ENCODE measurements around the gene TGFB2. TPM values are rescaled to one million over a fixed set of nuclear protein-coding genes. Genes with fewer than 3 reads are reported as not detected.

The TGFB2 gene
- total RNA-seq, 4 donors from 2014 or later = 4.9 to 43.2 (median 12.0) TPM

DNA sequence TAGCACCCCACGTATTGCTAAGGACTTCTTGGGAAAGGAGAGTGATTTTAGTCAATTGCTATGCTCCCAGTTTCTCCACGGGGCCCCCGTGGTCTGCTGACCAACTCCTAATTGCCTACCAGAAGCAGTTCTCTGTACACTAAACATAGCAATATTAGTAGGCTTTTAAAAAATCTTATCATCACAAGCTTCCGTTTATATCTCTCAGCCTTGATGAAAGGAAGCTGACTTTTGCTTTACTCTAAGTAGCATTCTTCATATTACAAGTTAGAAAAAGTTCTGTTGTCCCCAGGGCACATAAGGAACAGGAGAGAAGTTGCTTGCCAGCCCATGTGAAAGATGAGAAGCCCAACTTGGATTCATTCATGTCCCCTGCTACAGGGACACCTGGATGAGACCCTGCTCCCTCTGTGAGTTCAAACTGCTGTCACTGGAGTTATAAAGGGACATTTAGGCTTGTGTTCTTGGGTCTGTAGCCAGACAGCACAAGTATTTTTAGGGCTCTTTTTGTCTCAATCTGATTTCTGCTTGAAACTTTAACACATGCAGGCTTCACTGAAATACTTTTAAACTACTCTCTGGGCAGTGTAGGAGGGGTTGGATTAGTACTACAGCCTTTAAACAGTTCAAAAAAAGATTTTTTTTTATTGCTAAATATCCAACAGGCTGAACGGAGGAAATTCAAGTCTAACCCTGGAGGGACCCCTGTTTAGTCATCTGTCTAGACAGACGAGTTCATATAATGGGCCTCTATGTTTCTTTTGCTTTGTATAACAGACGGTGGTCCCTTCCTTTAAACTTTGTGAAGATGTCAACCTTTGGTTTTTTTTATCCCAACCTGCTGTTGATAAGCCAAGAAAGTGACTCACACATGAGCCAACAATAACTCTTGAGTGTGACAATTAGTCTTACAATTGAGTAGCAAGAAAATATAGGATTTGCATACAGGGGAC lies 29.5 kb downstream of the TGFB2 start:
- peaks cover 0 to 12% of the 10 kb centered on the region in 2 donors for H3K4me1 ChIP-seq

DNA sequence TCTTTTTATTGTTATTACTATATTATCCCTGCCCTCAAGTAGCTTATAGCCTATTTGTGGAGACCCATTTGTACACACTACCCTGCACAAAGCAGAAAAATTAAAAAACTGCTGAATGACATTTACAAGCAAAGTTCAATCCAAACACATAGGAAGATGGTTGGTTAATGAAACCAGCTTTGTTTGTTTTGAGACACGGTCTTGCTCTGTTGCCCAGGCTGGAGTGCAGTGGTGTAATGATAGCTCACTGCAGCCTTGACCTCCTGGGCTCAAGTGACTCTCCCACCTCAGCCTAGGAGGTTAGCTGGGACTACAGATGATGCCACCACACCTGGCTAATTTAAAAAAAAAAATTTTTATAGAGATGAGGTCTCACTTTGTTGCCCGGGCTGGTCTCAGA lies 31.6 kb downstream of the TGFB2 start:
- intact Hi-C loops (cut with DNase I; ENCODE audit: low total_unique reads) = no loop called here
- no peaks in the 10 kb centered on the region for H3K36me3 ChIP-seq
- H3K4me1 ChIP-seq = peaks cover 0 to 18% of the 10 kb centered on the region in 2 donors
- H3K9me3 ChIP-seq = no peaks in the 10 kb centered on the region
- H3K27ac ChIP-seq = no peak overlapping the region
- no peak for DNase-seq
- TF ChIP-seq, protein P1, sequence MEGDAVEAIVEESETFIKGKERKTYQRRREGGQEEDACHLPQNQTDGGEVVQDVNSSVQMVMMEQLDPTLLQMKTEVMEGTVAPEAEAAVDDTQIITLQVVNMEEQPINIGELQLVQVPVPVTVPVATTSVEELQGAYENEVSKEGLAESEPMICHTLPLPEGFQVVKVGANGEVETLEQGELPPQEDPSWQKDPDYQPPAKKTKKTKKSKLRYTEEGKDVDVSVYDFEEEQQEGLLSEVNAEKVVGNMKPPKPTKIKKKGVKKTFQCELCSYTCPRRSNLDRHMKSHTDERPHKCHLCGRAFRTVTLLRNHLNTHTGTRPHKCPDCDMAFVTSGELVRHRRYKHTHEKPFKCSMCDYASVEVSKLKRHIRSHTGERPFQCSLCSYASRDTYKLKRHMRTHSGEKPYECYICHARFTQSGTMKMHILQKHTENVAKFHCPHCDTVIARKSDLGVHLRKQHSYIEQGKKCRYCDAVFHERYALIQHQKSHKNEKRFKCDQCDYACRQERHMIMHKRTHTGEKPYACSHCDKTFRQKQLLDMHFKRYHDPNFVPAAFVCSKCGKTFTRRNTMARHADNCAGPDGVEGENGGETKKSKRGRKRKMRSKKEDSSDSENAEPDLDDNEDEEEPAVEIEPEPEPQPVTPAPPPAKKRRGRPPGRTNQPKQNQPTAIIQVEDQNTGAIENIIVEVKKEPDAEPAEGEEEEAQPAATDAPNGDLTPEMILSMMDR (IDR thresholded peaks at IDR 0.05) = no peak
- TF ChIP-seq POLR2A (IDR thresholded peaks at IDR 0.05) = no peak
- no peaks in the 10 kb centered on the region for H3K27me3 ChIP-seq
- H3K4me3 ChIP-seq = no peak overlapping the region

More for the DNA sequence above, 29.5 kb downstream of the TGFB2 start:
- intact Hi-C loops (cut with DNase I; ENCODE audit: low total_unique reads) = no loop called here
- Histone ChIP-seq H3K9me3 (no peaks in the 10 kb centered on the region), H3K27me3 (no peaks in the 10 kb centered on the region), H3K27ac (peak overlapping the region; percentile 51 to 57), H3K36me3 (no peaks in the 10 kb centered on the region), H3K4me3 (no peak overlapping the region)
- DNase-seq = no peak
- TF ChIP-seq, protein P1 (IDR thresholded peaks at IDR 0.05) = no peak
- TF ChIP-seq POLR2A (IDR thresholded peaks at IDR 0.05) = no peak

DNA sequence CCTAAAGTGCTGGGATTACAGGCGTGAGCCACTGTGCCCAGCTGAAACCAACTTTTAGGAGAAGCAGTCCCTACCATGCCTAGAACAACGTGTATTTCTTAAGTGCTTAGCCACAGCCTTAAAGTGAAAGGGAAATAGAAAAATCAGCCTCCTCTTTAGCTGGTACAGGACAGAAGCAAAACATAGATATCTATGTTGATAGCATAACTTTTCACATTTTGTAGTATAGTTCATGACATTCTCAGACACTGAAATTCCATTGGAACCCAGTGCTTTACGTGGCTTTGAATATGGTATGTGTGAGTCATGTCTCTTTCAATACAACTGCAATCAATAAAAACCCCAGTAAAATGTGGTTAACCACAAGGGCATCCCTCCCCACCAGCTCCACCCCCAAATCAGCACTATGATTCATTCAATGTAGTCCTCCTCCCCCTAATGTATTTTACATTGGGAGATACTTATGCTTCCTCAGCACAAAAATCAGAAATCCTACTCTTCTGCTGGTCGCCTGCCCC lies 32.1 kb downstream of the TGFB2 start:
- Histone ChIP-seq H3K4me1 (peaks cover 0 to 18% of the 10 kb centered on the region in 2 donors), H3K4me3 (no peak overlapping the region), H3K36me3 (no peaks in the 10 kb centered on the region), H3K27me3 (no peaks in the 10 kb centered on the region), H3K27ac (no peak overlapping the region), H3K9me3 (no peaks in the 10 kb centered on the region)
- no peak for DNase-seq
- TF ChIP-seq, protein P1 (IDR thresholded peaks at IDR 0.05) = no peak
- no peak for TF ChIP-seq POLR2A (IDR thresholded peaks at IDR 0.05)
- intact Hi-C loops (cut with DNase I; ENCODE audit: low total_unique reads) = no loop called here

DNA sequence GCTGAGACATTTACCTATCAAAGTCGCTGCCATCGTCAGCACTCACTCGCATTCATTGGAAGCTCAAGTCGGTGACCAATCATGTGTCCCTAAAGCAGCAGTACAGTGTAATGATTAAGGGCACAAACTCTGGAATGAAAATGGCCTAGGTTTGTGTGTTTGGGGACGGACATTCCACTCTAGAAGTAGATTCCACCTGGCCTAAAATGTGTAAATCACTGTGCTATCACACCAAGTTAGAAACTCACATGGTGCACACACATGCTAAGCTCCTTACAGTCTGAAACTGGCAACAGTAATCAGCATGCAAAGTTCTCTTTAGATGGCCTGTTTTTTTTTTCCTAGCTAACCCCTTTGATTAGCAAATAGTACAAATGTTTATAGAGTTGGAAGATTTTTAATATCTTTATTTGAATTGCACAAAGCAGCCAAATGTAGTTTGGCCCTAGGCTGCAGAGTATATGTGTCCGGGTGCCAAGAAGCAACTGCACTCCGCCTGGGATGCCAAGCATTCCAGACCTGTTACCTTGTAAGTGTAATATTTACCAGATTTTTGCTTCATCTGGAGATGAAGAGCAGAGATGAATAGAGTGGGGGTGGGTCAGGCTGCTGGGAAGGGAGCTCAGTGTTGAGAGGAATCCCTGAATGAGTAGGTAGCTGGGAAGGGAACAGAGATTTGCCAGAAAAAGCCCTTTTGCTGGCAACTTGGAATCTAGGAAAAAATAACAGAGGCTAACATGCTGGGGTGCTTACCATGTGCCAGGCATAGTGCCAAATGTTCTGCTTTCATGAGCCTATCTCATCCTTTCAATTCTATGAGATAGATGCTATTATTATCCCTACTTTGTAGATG lies 35.2 kb downstream of the TGFB2 start:
- DNase-seq = no peak
- Histone ChIP-seq H3K27ac (no peak overlapping the region), H3K36me3 (no peaks in the 10 kb centered on the region), H3K4me3 (no peak overlapping the region), H3K4me1 (peaks cover 0 to 6% of the 10 kb centered on the region in 2 donors), H3K27me3 (no peaks in the 10 kb centered on the region), H3K9me3 (no peaks in the 10 kb centered on the region)
- intact Hi-C loops (cut with DNase I; ENCODE audit: low total_unique reads) = no loop called here
- TF ChIP-seq, protein P1 (IDR thresholded peaks at IDR 0.05) = no peak
- TF ChIP-seq POLR2A (IDR thresholded peaks at IDR 0.05) = no peak

Data from uterus (tissue), 4 donors.